Body of pancreas (tissue), 4 donors: ENCODE measurements around the gene ATP8A2. TPM values are rescaled to one million over a fixed set of nuclear protein-coding genes. Genes with fewer than 3 reads are reported as not detected.
A peak's percentile ranks its signal among the peaks of the same experiment; 100 is the strongest.

Experiments used
- ATAC-seq: fragments of 150-250 bp; one replicate; pipeline ENCODE4 v1.9.1; 2016
- DNase-seq, 4 donors: peaks; one replicate each; pipeline ENCODE4 v3.0.0-alpha.2; 2019
- H3K27ac ChIP-seq, 4 donors: fragments of 200-600 bp; sonication (generic); 1 replicate in 3 of 4; 2 replicates in 1 of 4; pipeline versions ENCODE4 v1.5.1 to v1.6.1; 2016 to 2019; ENCODE audit warnings: mild to moderate bottlenecking in 1 of 4, mixed read lengths in 1 of 4, moderate library complexity in 1 of 4
- H3K27me3 ChIP-seq, 2 donors: fragments of 200-600 bp; sonication (generic); one replicate each; pipeline ENCODE4 v1.6.0; 2016; ENCODE audit warnings: mild to moderate bottlenecking in 1 of 2
- H3K36me3 ChIP-seq, 2 donors: fragments of 200-600 bp; sonication (generic); replicated peaks in 1 of 2; 2 replicates each; pipeline ENCODE4 v1.5.1; 2016; ENCODE audit warnings: low read depth in 2 of 2; ENCODE audit not compliant: insufficient read depth in 1 of 2
- H3K4me1 ChIP-seq: fragments of 200-600 bp; sonication (generic); one replicate; pipeline ENCODE4 v1.6.0; 2016
- H3K4me3 ChIP-seq, 2 donors: fragments of 200-600 bp; sonication (generic); 1 replicate in 1 of 2; 2 replicates in 1 of 2; pipeline ENCODE4 v1.5.1; 2016 to 2019
- H3K9me3 ChIP-seq, 3 donors: fragments of 200-600 bp; sonication (generic); 1 replicate in 2 of 3; 2 replicates in 1 of 3; pipeline ENCODE4 v1.5.1; 2016
- CTCF ChIP-seq, 7 experiments: fragments of 450-650 bp in 4 of 7; fragments of 200-600 bp in 3 of 7; sonication (generic) in 3 of 7; IDR thresholded peaks; one replicate each; pipeline ENCODE4 v1.5.1; 2016 to 2019; ENCODE audit warnings: antibody characterized with exemption in 7 of 7
- POLR2A ChIP-seq, 3 donors: fragments of 450-650 bp; IDR thresholded peaks; one replicate each; pipeline ENCODE4 v1.6.1; 2016; ENCODE audit warnings: antibody characterized with exemption in 3 of 3, mild to moderate bottlenecking in 2 of 3
- WGBS, 2 donors: methylation state at CpG; one replicate each; pipeline ENCODE4 v1.1.5; 2017; 5-methylcytosine and 5-hydroxymethylcytosine counted together
- intact Hi-C: fragments of 100-400 bp; cut with DNase I; formaldehyde crosslinking; loops from one replicate; pipeline ENCODE4 v1.15.1; 2023
- total RNA-seq, 2 donors: library from RNA; depleted of rRNA; stranded (reverse); fragments of >200 nt; gene quantifications; one replicate each; pipeline ENCODE4 v1.1.0, GENCODE V29; 2016

Gene ATP8A2
- total RNA-seq, 2 donors from 2014 or later, result under 0.01 TPM; not detected in 1

GRCh38 chr13:25873242-25873612, 501.5 kb downstream of the ATP8A2 start:
- H3K4me3 ChIP-seq, result no peak overlapping the region
- no peak overlapping the region for H3K27ac ChIP-seq
- ATAC-seq (no peak), DNase-seq (no peak)
- WGBS, 2 donors, result 47 to 48% methylated on average over 2 of the region's 2 CpGs
- no peaks in the 10 kb centered on the region for H3K4me1 ChIP-seq
- intact Hi-C loops, result no loop called here
- TF ChIP-seq CTCF (IDR thresholded peaks at IDR 0.05) (no peak), POLR2A (IDR thresholded peaks at IDR 0.05) (no peak)
- no peaks in the 10 kb centered on the region for H3K27me3 ChIP-seq
- H3K9me3 ChIP-seq, result no peaks in the 10 kb centered on the region
- no peaks in the 10 kb centered on the region for H3K36me3 ChIP-seq

GRCh38 chr13:25874064-25874737, 502.4 kb downstream of the ATP8A2 start:
- TF ChIP-seq CTCF (IDR thresholded peaks at IDR 0.05) (no peak), POLR2A (IDR thresholded peaks at IDR 0.05) (no peak)
- Histone ChIP-seq H3K4me1 (no peaks in the 10 kb centered on the region), H3K27ac (no peak overlapping the region), H3K9me3 (no peaks in the 10 kb centered on the region), H3K27me3 (no peaks in the 10 kb centered on the region), H3K36me3 (no peaks in the 10 kb centered on the region), H3K4me3 (no peak overlapping the region)
- DNase-seq (no peak), ATAC-seq (no peak)
- intact Hi-C loops, result no loop called here
- WGBS, 2 donors, result 72 to 75% methylated on average over 11 of the region's 11 CpGs

- H3K4me1 ChIP-seq, result no peaks in the 10 kb centered on the region
- H3K4me3 ChIP-seq, result no peak overlapping the region
- no peaks in the 10 kb centered on the region for H3K9me3 ChIP-seq
- ATAC-seq, result no peak
- TF ChIP-seq POLR2A (IDR thresholded peaks at IDR 0.05), result no peak
- TF ChIP-seq CTCF (IDR thresholded peaks at IDR 0.05), result no peak
- WGBS, 2 donors, result 48 to 52% methylated on average over 6 of the region's 6 CpGs
- no peaks in the 10 kb centered on the region for H3K27me3 ChIP-seq
- no peaks in the 10 kb centered on the region for H3K36me3 ChIP-seq
- DNase-seq, result peak in 1 of 4 donors; percentile 15
- no peak overlapping the region for H3K27ac ChIP-seq
- intact Hi-C loops, result no loop called here
Measured at GRCh38 chr13:25874907-25875306, 503.1 kb downstream of the ATP8A2 start.

- TF ChIP-seq CTCF (IDR thresholded peaks at IDR 0.05) (no peak), POLR2A (IDR thresholded peaks at IDR 0.05) (no peak)
- DNase-seq, result no peak
- Histone ChIP-seq H3K27me3 (no peaks in the 10 kb centered on the region), H3K36me3 (no peaks in the 10 kb centered on the region), H3K4me1 (no peaks in the 10 kb centered on the region), H3K27ac (no peak overlapping the region), H3K4me3 (no peak overlapping the region), H3K9me3 (no peaks in the 10 kb centered on the region)
- WGBS, 2 donors, result 74 to 76% methylated on average over 6 of the region's 6 CpGs
- intact Hi-C loops, result no loop called here
- ATAC-seq, result no peak
Measured at GRCh38 chr13:25876247-25876646, 504.5 kb downstream of the ATP8A2 start.

GRCh38 chr13:25879466-25879865, 507.7 kb downstream of the ATP8A2 start:
- H3K27me3 ChIP-seq, result no peaks in the 10 kb centered on the region
- intact Hi-C loops, result no loop called here

More at GRCh38 chr13:25879466-25879865, 507.7 kb downstream of the ATP8A2 start:
- DNase-seq (no peak), ATAC-seq (no peak)
- TF ChIP-seq POLR2A (IDR thresholded peaks at IDR 0.05) (no peak), CTCF (IDR thresholded peaks at IDR 0.05) (no peak)
- H3K9me3 ChIP-seq, result no peaks in the 10 kb centered on the region
- no peak overlapping the region for H3K27ac ChIP-seq
- H3K4me3 ChIP-seq, result no peak overlapping the region
- no peaks in the 10 kb centered on the region for H3K4me1 ChIP-seq
- 87 to 90% methylated on average over 5 of the region's 5 CpGs for WGBS, 2 donors
- no peaks in the 10 kb centered on the region for H3K36me3 ChIP-seq
